22Rv1 (cell line): ENCODE measurements around the gene MYO1F.

ENCODE experiments used
- H3K27ac ChIP-seq: fragments of 450-650 bp; 2 replicates; pipeline ENCODE4 v1.5.1; 2017
- CTCF ChIP-seq: fragments of 450-650 bp; IDR thresholded peaks from 2 replicates; pipeline ENCODE4 v1.5.1; 2017; ENCODE audit warnings: mild to moderate bottlenecking
- ZFX ChIP-seq: fragments of 450-650 bp; IDR thresholded peaks from 2 replicates; pipeline ENCODE4 v1.6.1; 2017; ENCODE audit warnings: antibody characterized with exemption, borderline replicate concordance

The MYO1F gene

GRCh38 chr19:8610041-8610935, 33.0 kb upstream of the MYO1F start, which contains the start of gene ADAMTS10:
TSS of gene ADAMTS10 (minus strand) at chr19:8610715. CDS start at chr19:8605710, 5,005 bp downstream.
- TF ChIP-seq ZFX (no peak), CTCF (no peak)
- H3K27ac ChIP-seq: no peak within 1 kb of the TSS

- TF ChIP-seq ZFX (no peak), CTCF (no peak)
- H3K27ac ChIP-seq: no peak overlapping the region
These were observed 32.2 kb upstream of the MYO1F start for GRCh38 chr19:8609279-8610040.

GRCh38 chr19:8608941-8609278, 31.7 kb upstream of the MYO1F start:
- no peak for TF ChIP-seq ZFX
- TF ChIP-seq CTCF: no peak
- no peak overlapping the region for H3K27ac ChIP-seq

- no peak overlapping the region for H3K27ac ChIP-seq
- no peak for TF ChIP-seq ZFX
- no peak for TF ChIP-seq CTCF
These were observed 30.1 kb upstream of the MYO1F start for GRCh38 chr19:8607386-8607785.

- TF ChIP-seq CTCF (no peak), ZFX (no peak)
- no peak overlapping the region for H3K27ac ChIP-seq
These were observed 28.3 kb upstream of the MYO1F start for GRCh38 chr19:8605514-8605913.

GRCh38 chr19:8601796-8602195, 24.6 kb upstream of the MYO1F start:
- H3K27ac ChIP-seq: no peak overlapping the region
- TF ChIP-seq CTCF (no peak), ZFX (no peak)

- no peak for TF ChIP-seq ZFX
- TF ChIP-seq CTCF: no peak
- H3K27ac ChIP-seq: no peak overlapping the region
These were observed 23.6 kb upstream of the MYO1F start for GRCh38 chr19:8600816-8601215.
